Liver (tissue), 9 donors: ENCODE measurements around the gene LTA4H. TPM values are rescaled to one million over a fixed set of nuclear protein-coding genes. Genes with fewer than 3 reads are reported as not detected.

Experiments
- DNase-seq: peaks from one replicate; pipeline ENCODE4 v3.0.0-alpha.2; 2017; ENCODE audit warnings: low spot score
- H3K27ac ChIP-seq, 2 donors: one replicate each; pipeline ENCODE4 v1.7.0; 2013; ENCODE audit warnings: inconsistent platforms in 2 of 2, low read length in 2 of 2, control low read depth in 1 of 2, low read depth in 1 of 2, mild to moderate bottlenecking in 1 of 2
- H3K27me3 ChIP-seq, 4 donors: one replicate each; pipeline versions ENCODE4 v1.6.1 to v1.7.0; 2013; ENCODE audit warnings: low read length in 3 of 4, inconsistent platforms in 1 of 4, mild to moderate bottlenecking in 1 of 4, moderate library complexity in 1 of 4; ENCODE audit not compliant: control insufficient read depth in 4 of 4, insufficient read depth in 4 of 4
- H3K36me3 ChIP-seq, 4 donors: one replicate each; pipeline versions ENCODE4 v1.6.1 to v1.7.0; 2013; ENCODE audit warnings: low read length in 3 of 4, mild to moderate bottlenecking in 3 of 4, low read depth in 1 of 4, moderate library complexity in 1 of 4; ENCODE audit not compliant: control insufficient read depth in 4 of 4, insufficient read depth in 3 of 4
- H3K4me1 ChIP-seq, 4 donors: one replicate each; pipeline versions ENCODE4 v1.6.1 to v1.7.0; 2013; ENCODE audit warnings: low read length in 3 of 4, mild to moderate bottlenecking in 3 of 4, moderate library complexity in 1 of 4; ENCODE audit not compliant: control insufficient read depth in 4 of 4, insufficient read depth in 4 of 4
- H3K4me3 ChIP-seq, 3 donors: one replicate each; pipeline versions ENCODE4 v1.6.1 to v1.7.0; 2013; ENCODE audit warnings: low read length in 3 of 3, control low read depth in 1 of 3, low read depth in 1 of 3, mild to moderate bottlenecking in 1 of 3
- H3K9ac ChIP-seq, 2 donors: one replicate each; pipeline ENCODE4 v1.7.0; 2013; ENCODE audit warnings: low read length in 2 of 2, mild to moderate bottlenecking in 2 of 2, moderate library complexity in 2 of 2, control low read depth in 1 of 2, low read depth in 1 of 2
- H3K9me3 ChIP-seq, 4 donors: one replicate each; pipeline versions ENCODE4 v1.6.1 to v1.7.0; 2013; ENCODE audit warnings: low read length in 3 of 4; ENCODE audit not compliant: control insufficient read depth in 4 of 4
- EGR1 ChIP-seq, 2 donors: IDR thresholded peaks; 2 replicates each; pipeline ENCODE4 v1.6.1; 2016 to 2018; ENCODE audit warnings: antibody characterized with exemption in 2 of 2, low read depth in 2 of 2
- FOXA1 ChIP-seq: IDR thresholded peaks from 2 replicates; pipeline ENCODE4 v1.6.1; 2016; ENCODE audit warnings: antibody characterized with exemption
- FOXA2 ChIP-seq: IDR thresholded peaks from 2 replicates; pipeline ENCODE4 v1.6.1; 2016; ENCODE audit warnings: antibody characterized with exemption
- GABPA ChIP-seq, 2 donors: IDR thresholded peaks in 1 of 2; conservative IDR thresholded peaks in 1 of 2; 2 replicates each; pipeline ENCODE4 v1.6.1; 2016; ENCODE audit warnings: antibody characterized with exemption in 2 of 2, mild to moderate bottlenecking in 1 of 2, moderate library complexity in 1 of 2
- HNF4A ChIP-seq, 2 donors: conservative IDR thresholded peaks; 2 replicates each; pipeline ENCODE4 v1.6.1; 2016; ENCODE audit warnings: antibody characterized with exemption in 2 of 2, mild to moderate bottlenecking in 2 of 2
- HNF4G ChIP-seq: IDR thresholded peaks from 2 replicates; pipeline ENCODE4 v1.6.1; 2016; ENCODE audit warnings: antibody characterized with exemption
- JUND ChIP-seq, 2 donors: IDR thresholded peaks; 2 replicates each; pipeline ENCODE4 v1.6.1; 2016; ENCODE audit warnings: antibody characterized with exemption in 2 of 2
- MAX ChIP-seq: IDR thresholded peaks from 2 replicates; pipeline ENCODE4 v1.6.1; 2016; ENCODE audit warnings: antibody characterized with exemption
- RXRA ChIP-seq, 2 donors: IDR thresholded peaks; 2 replicates each; pipeline ENCODE4 v1.6.1; 2017 to 2018; ENCODE audit warnings: antibody characterized with exemption in 2 of 2, mild to moderate bottlenecking in 1 of 2
- SP1 ChIP-seq: IDR thresholded peaks from 2 replicates; pipeline ENCODE4 v1.6.1; 2018; ENCODE audit warnings: antibody characterized with exemption, mild to moderate bottlenecking
- TAF1 ChIP-seq: conservative IDR thresholded peaks from 2 replicates; pipeline ENCODE4 v1.6.1; 2016; ENCODE audit warnings: antibody characterized with exemption, mild to moderate bottlenecking
- ZBTB33 ChIP-seq: IDR thresholded peaks from 2 replicates; pipeline ENCODE4 v1.6.1; 2016; ENCODE audit warnings: antibody characterized with exemption
- WGBS: extraction: QIAGEN DNeasy Blood & Tissue Kit; methylation state at CpG from one replicate; pipeline ENCODE4 v1.1.7; 2013; 5-methylcytosine and 5-hydroxymethylcytosine counted together
- polyA plus RNA-seq, 2 donors: library from polyadenylated mRNA; stranded (reverse) in 1 of 2; unstranded in 1 of 2; fragments of 200-250 nt in 1 of 2; fragments of >200 nt in 1 of 2; fragmentation: Nextera tagmentation in 1 of 2; extraction: Ambion mirVana in 1 of 2; gene quantifications; one replicate each; pipeline versions ENCODE4 v1.2.1 to v1.2.3, GENCODE V29; 2013 to 2015
- total RNA-seq, 2 donors: library from RNA; depleted of rRNA; stranded (reverse); fragments of >200 nt; gene quantifications; one replicate each; pipeline ENCODE4 v1.2.3, GENCODE V29; 2014
- TF ChIP-seq, protein P1 (sequence below): IDR thresholded peaks from 2 replicates; pipeline ENCODE4 v1.6.1; 2016; ENCODE audit warnings: antibody characterized with exemption
- donor health status: healthy.
- donor health status: healthy.
- donor health status: healthy.
- donor health status: healthy.
- donor health status: healthy.

Gene LTA4H
- total and polyA plus RNA-seq, 4 donors: 16.6 to 34.5 (median 20.9) TPM

- H3K27ac ChIP-seq: no peak overlapping the region
- no peaks in the 10 kb centered on the region for H3K27me3 ChIP-seq
- TF ChIP-seq HNF4A (conservative IDR thresholded peaks at IDR 0.05) (no peak), ZBTB33 (no peak), FOXA2 (no peak), GABPA (IDR thresholded peaks at IDR 0.05 in 1 of 2, conservative IDR thresholded peaks at IDR 0.05 in 1 of 2) (no peak)
- TF ChIP-seq, protein P1, sequence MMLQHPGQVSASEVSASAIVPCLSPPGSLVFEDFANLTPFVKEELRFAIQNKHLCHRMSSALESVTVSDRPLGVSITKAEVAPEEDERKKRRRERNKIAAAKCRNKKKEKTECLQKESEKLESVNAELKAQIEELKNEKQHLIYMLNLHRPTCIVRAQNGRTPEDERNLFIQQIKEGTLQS: no peak
- no peak overlapping the region for H3K4me3 ChIP-seq
- H3K9ac ChIP-seq: no peak overlapping the region
- no peaks in the 10 kb centered on the region for H3K4me1 ChIP-seq
- WGBS: 59% methylated on average over 3 of the region's 3 CpGs
- DNase-seq: no peak
- H3K9me3 ChIP-seq: no peaks in the 10 kb centered on the region
- H3K36me3 ChIP-seq: no peaks in the 10 kb centered on the region
Observed at GRCh38 chr12:96040305-96041133, 5.1 kb upstream of the LTA4H start.

GRCh38 chr12:96039516-96039915, 4.1 kb upstream of the LTA4H start:
- Histone ChIP-seq H3K4me3 (no peak overlapping the region), H3K27ac (no peak overlapping the region), H3K9ac (no peak overlapping the region), H3K9me3 (no peaks in the 10 kb centered on the region), H3K27me3 (no peaks in the 10 kb centered on the region), H3K4me1 (peaks cover 0 to 5% (median 3%) of the 10 kb centered on the region in 4 donors), H3K36me3 (no peaks in the 10 kb centered on the region)
- no peak for TF ChIP-seq FOXA2
- TF ChIP-seq FOXA1: no peak
- no peak for TF ChIP-seq HNF4G
- no peak for TF ChIP-seq JUND (IDR thresholded peaks at IDR 0.05)
- TF ChIP-seq HNF4A (conservative IDR thresholded peaks at IDR 0.05): no peak
- no peak for TF ChIP-seq SP1
- TF ChIP-seq, protein P1: no peak
- TF ChIP-seq TAF1: no peak
- TF ChIP-seq MAX: no peak
- TF ChIP-seq RXRA (IDR thresholded peaks at IDR 0.05): no peak
- WGBS: 90% methylated on average over 3 of the region's 3 CpGs
- DNase-seq: no peak

- no peak for TF ChIP-seq JUND (IDR thresholded peaks at IDR 0.05)
- no peak for TF ChIP-seq FOXA2
- no peak for TF ChIP-seq EGR1 (IDR thresholded peaks at IDR 0.05; ENCODE audit: low read depth in 2 of 2)
- TF ChIP-seq RXRA (IDR thresholded peaks at IDR 0.05): no peak
- TF ChIP-seq ZBTB33: no peak
Observed at GRCh38 chr12:96036765-96037455, 1.5 kb upstream of the LTA4H start.

More at GRCh38 chr12:96036765-96037455, 1.5 kb upstream of the LTA4H start:
- Histone ChIP-seq H3K27me3 (no peaks in the 10 kb centered on the region), H3K4me1 (peaks cover 3 to 13% (median 9%) of the 10 kb centered on the region in 4 donors), H3K9me3 (no peaks in the 10 kb centered on the region), H3K36me3 (no peaks in the 10 kb centered on the region), H3K4me3 (no peak overlapping the region), H3K9ac (no peak overlapping the region), H3K27ac (no peak overlapping the region)
- DNase-seq: no peak
- 96% methylated on average over 8 of the region's 8 CpGs for WGBS
